AG04449 (cell line): ENCODE measurements around the gene TMED7.

Experiments
- CTCF ChIA-PET: fragments of 350-600 bp; formaldehyde crosslinking; extraction: SDS; loops from one replicate; lab custom pipeline; 2021; ENCODE audit warnings: antibody characterized with exemption; lab: Yijun Ruan, JAX
- POLR2A ChIA-PET: fragments of 400-600, 350-600 bp; formaldehyde crosslinking; extraction: SDS; loops from one replicate; lab custom pipeline; 2020; ENCODE audit warnings: antibody characterized with exemption, inconsistent platforms; lab: Yijun Ruan, JAX
- DNase-seq: peaks from one replicate; pipeline ENCODE4 v3.0.0-alpha.2; 2010; ENCODE audit warnings: low read depth, low spot score
- H3K4me3 ChIP-seq: 2 replicates; pipeline ENCODE4 v1.5.1; 2011; ENCODE audit warnings: low read depth, mild to moderate bottlenecking, control low read depth, low read length
- CTCF ChIP-seq: IDR thresholded peaks from one replicate; pipeline ENCODE4 v1.5.1; 2011; ENCODE audit warnings: mild to moderate bottlenecking, moderate library complexity, low read length, control low read depth, inconsistent platforms; ENCODE audit not compliant: insufficient read depth; ENCODE audit errors: missing control alignments

TMED7 gene

GRCh38 chr5:115607935-115608334 is 17.9 kb downstream of the TMED7 start:
- ChIA-PET CTCF (interaction anchor here (1.7 kb wide), 1 partner anchor 9 kb away, joined by 8 read pairs; no protein-coding TSS in a partner anchor), POLR2A (no interaction called here)
- no peak for TF ChIP-seq CTCF
- no peak overlapping the region for H3K4me3 ChIP-seq
- no peak for DNase-seq

- ChIA-PET POLR2A (no interaction called here), CTCF (no interaction called here)
- H3K4me3 ChIP-seq = no peak overlapping the region
- DNase-seq = no peak
- TF ChIP-seq CTCF = no peak
Measured at GRCh38 chr5:115605436-115605835, 20.4 kb downstream of the TMED7 start.

GRCh38 chr5:115602591-115603125 is 23.2 kb downstream of the TMED7 start:
- no peak for TF ChIP-seq CTCF
- DNase-seq = no peak
- CTCF ChIA-PET = interaction anchor here (2.2 kb wide), 1 partner anchor 13 kb away, joined by 11 read pairs; no protein-coding TSS in a partner anchor
- H3K4me3 ChIP-seq = peak overlapping the region; percentile 71
- POLR2A ChIA-PET = interaction anchor here (1.1 kb wide), 1 partner anchor 13 kb away, joined by 8 read pairs; no protein-coding TSS in a partner anchor

- CTCF ChIA-PET = interaction anchor here (0.7 to 2.2 kb wide), 5 partner anchors 10 to 290 kb away, joined by 3 to 11 read pairs (median 4); no protein-coding TSS in a partner anchor
Measured at GRCh38 chr5:115601701-115602590, 23.9 kb downstream of the TMED7 start, which contains the start of gene TICAM2. TICAM2 (minus strand) TSS chr5:115602479; CDS start chr5:115581256, 21,223 bp downstream.

GRCh38 chr5:115600766-115601165 is 25.1 kb downstream of the TMED7 start:
- no peak for TF ChIP-seq CTCF
- ChIA-PET CTCF (interaction anchor here (1.4 to 2.2 kb wide), 2 partner anchors 15 to 289 kb away, joined by 6 to 11 read pairs; no protein-coding TSS in a partner anchor), POLR2A (no interaction called here)
- no peak for DNase-seq
- H3K4me3 ChIP-seq = peak overlapping the region; percentile 71

More at GRCh38 chr5:115601701-115602590, 23.9 kb downstream of the TMED7 start, which contains the start of gene TICAM2:
- peak within 1 kb of the TSS; percentile 71 for H3K4me3 ChIP-seq
- DNase-seq = no peak
- POLR2A ChIA-PET = interaction anchor here (1.1 kb wide), 1 partner anchor 14 kb away, joined by 8 read pairs; no protein-coding TSS in a partner anchor
- TF ChIP-seq CTCF = peak; percentile 31
